Endothelial cell of umbilical vein (primary cell): Measurements from ENCODE around the gene SVOP. TPM values are rescaled to one million over a fixed set of nuclear protein-coding genes. Genes with fewer than 3 reads are reported as not detected.

ENCODE experiments used
- BruUV-seq: library from RNA; stranded (reverse); fragments of 400-500 nt; replicated peaks from 2 replicates; lab custom pipeline; 2021; lab: Mats Ljungman, UMichigan
- CTCF ChIA-PET: fragments of 300-600, 350-600 bp; sonication (Branson Sonifier 250); formaldehyde crosslinking; loops from one replicate; lab custom pipeline; 2021; ENCODE audit warnings: antibody characterized with exemption, inconsistent platforms; lab: Charles Lee
- POLR2A ChIA-PET: fragments of 300-600, 350-600 bp; sonication (Branson Sonifier 250); formaldehyde crosslinking; loops from one replicate; lab custom pipeline; 2021; ENCODE audit warnings: antibody characterized with exemption, inconsistent platforms; lab: Charles Lee
- DNase-seq: peaks from one replicate; pipeline ENCODE4 v3.0.0-alpha.2; 2011; ENCODE audit warnings: low read depth, low spot score
- FAIRE-seq: peaks from 2 replicates; lab custom pipeline; 2011; peaks lifted over from hg19 to GRCh38; lab: Jason Lieb, UNC
- H2AFZ ChIP-seq: 2 replicates; pipeline ENCODE4 v1.6.0; 2012; ENCODE audit warnings: low read depth, low read length, control low read depth, inconsistent platforms
- H3K27ac ChIP-seq: 2 replicates; pipeline ENCODE4 v1.5.1; 2011; ENCODE audit warnings: low read depth, mild to moderate bottlenecking, control low read depth, low read length, moderate library complexity; ENCODE audit not compliant: insufficient read depth
- H3K27me3 ChIP-seq, 2 experiments: 2 replicates each; pipeline versions ENCODE4 v1.6.0 to v1.6.1; 2011; ENCODE audit warnings: low read length in 2 of 2, mixed read lengths in 1 of 2; ENCODE audit not compliant: control insufficient read depth in 2 of 2, insufficient read depth in 2 of 2
- H3K36me3 ChIP-seq, 2 experiments: 2 replicates in 1 of 2; 3 replicates in 1 of 2; pipeline ENCODE4 v1.5.1; 2011; ENCODE audit warnings: low read length in 2 of 2, mild to moderate bottlenecking in 1 of 2, moderate library complexity in 1 of 2; ENCODE audit not compliant: control insufficient read depth in 2 of 2, insufficient read depth in 2 of 2; ENCODE audit errors: extremely low read depth in 1 of 2
- H3K4me1 ChIP-seq: 3 replicates; pipeline ENCODE4 v1.5.1; 2011; ENCODE audit warnings: mild to moderate bottlenecking, low read length; ENCODE audit not compliant: control insufficient read depth, insufficient read depth; ENCODE audit errors: extremely low read depth
- H3K4me2 ChIP-seq: 2 replicates; pipeline ENCODE4 v1.6.1; 2011; ENCODE audit warnings: low read length, control low read depth, mixed read lengths; ENCODE audit not compliant: insufficient read depth
- H3K4me3 ChIP-seq, 3 experiments: fragments of 200-600 bp in 1 of 3; sonication (generic), shearing (Covaris generic) in 1 of 3; replicated peaks in 1 of 3; 2 replicates each; pipeline ENCODE4 v1.5.1; 2011 to 2016; ENCODE audit warnings: control low read depth in 3 of 3, low read length in 3 of 3, mild to moderate bottlenecking in 2 of 3, inconsistent platforms in 1 of 3, low read depth in 1 of 3, moderate library complexity in 1 of 3; ENCODE audit not compliant: insufficient read depth in 1 of 3
- H3K79me2 ChIP-seq: 2 replicates; pipeline ENCODE4 v1.6.0; 2012; ENCODE audit warnings: low read length, inconsistent platforms; ENCODE audit not compliant: control insufficient read depth, insufficient read depth
- H3K9ac ChIP-seq: replicated peaks from 2 replicates; pipeline ENCODE3; 2011; ENCODE audit warnings: low read length, control low read depth; ENCODE audit not compliant: insufficient read depth; ENCODE audit errors: extremely low read depth
- H3K9me1 ChIP-seq: replicated peaks from 3 replicates; pipeline ENCODE4 v1.6.0; 2011; ENCODE audit warnings: mild to moderate bottlenecking, low read length; ENCODE audit not compliant: control insufficient read depth, insufficient read depth; ENCODE audit errors: extremely low read depth
- H3K9me3 ChIP-seq: replicated peaks from 2 replicates; pipeline ENCODE4 v1.5.1; 2012; ENCODE audit warnings: low read length, inconsistent platforms; ENCODE audit not compliant: control insufficient read depth, insufficient read depth
- H4K20me1 ChIP-seq: replicated peaks from 2 replicates; pipeline ENCODE3; 2011; ENCODE audit warnings: mild to moderate bottlenecking, low read length; ENCODE audit not compliant: control insufficient read depth, insufficient read depth; ENCODE audit errors: extremely low read depth
- CTCF ChIP-seq, 2 donors: IDR thresholded peaks; 1 replicate in 1 of 2; 2 replicates in 1 of 2; pipeline ENCODE4 v1.5.1; 2011; ENCODE audit warnings: low read length in 2 of 2, mild to moderate bottlenecking in 2 of 2, moderate library complexity in 2 of 2, control low read depth in 1 of 2, inconsistent platforms in 1 of 2, low read depth in 1 of 2; ENCODE audit not compliant: insufficient read depth in 1 of 2; ENCODE audit errors: extremely low read depth in 1 of 2
- EZH2 ChIP-seq: IDR thresholded peaks from 2 replicates; pipeline ENCODE4 v1.6.1; 2012; ENCODE audit warnings: borderline replicate concordance, low read depth, mild to moderate bottlenecking, moderate library complexity, low read length, inconsistent platforms; ENCODE audit not compliant: severe bottlenecking
- FOS ChIP-seq: IDR thresholded peaks from 2 replicates; pipeline ENCODE4 v1.6.1; 2011; ENCODE audit warnings: mild to moderate bottlenecking, low read length, moderate library complexity, borderline replicate concordance; ENCODE audit not compliant: insufficient read depth
- GATA2 ChIP-seq: IDR thresholded peaks from 2 replicates; pipeline ENCODE4 v1.7.0; 2011; ENCODE audit warnings: low read depth, mild to moderate bottlenecking, moderate library complexity, mixed read lengths, low read length; ENCODE audit not compliant: insufficient read length, insufficient read depth
- JUN ChIP-seq: IDR thresholded peaks from 2 replicates; pipeline ENCODE4 v1.6.1; 2011; ENCODE audit warnings: borderline replicate concordance, low read depth; ENCODE audit not compliant: insufficient read length, insufficient read depth
- MAX ChIP-seq: IDR thresholded peaks from 2 replicates; pipeline ENCODE4 v1.6.1; 2011; ENCODE audit not compliant: insufficient read depth, insufficient read length
- MYC ChIP-seq: IDR thresholded peaks from one replicate; pipeline ENCODE4 v1.6.1; 2011; ENCODE audit warnings: mild to moderate bottlenecking, low read depth, low read length
- POLR2A ChIP-seq: IDR thresholded peaks from 2 replicates; pipeline ENCODE4 v1.6.1; 2012; ENCODE audit warnings: low read depth, mild to moderate bottlenecking, control low read depth, low read length
- POLR2AphosphoS5 ChIP-seq: IDR thresholded peaks from 2 replicates; pipeline ENCODE4 v1.6.1; 2012; ENCODE audit warnings: low read depth, mild to moderate bottlenecking, control low read depth, low read length, moderate library complexity; ENCODE audit not compliant: insufficient read depth
- dilution Hi-C: fragments of 300-500 bp; cut with MboI; formaldehyde crosslinking; loops from one replicate; pipeline ENCODE4 v1.15.0; 2019; ENCODE audit warnings: low sequenced_read_pairs; ENCODE audit not compliant: extremely low pct_ligation_motif_present
- intact Hi-C: fragments of 100-400 bp; cut with micrococcal nuclease; formaldehyde crosslinking; loops from one replicate; pipeline ENCODE4 v1.10.0; 2022
- polyA plus RNA-seq, 4 experiments: library from polyadenylated mRNA; depleted of rRNA in 3 of 4; stranded (reverse) in 3 of 4; unstranded in 1 of 4; fragments of >200 nt; gene quantifications; 2 replicates each; pipeline versions ENCODE4 v1.2.1 to v1.2.3, GENCODE V29; 2011 to 2012; ENCODE audit warnings: missing spikeins in 1 of 4
- total RNA-seq: library from RNA; stranded (reverse); gene quantifications from 2 replicates; pipeline ENCODE4 v1.2.3, GENCODE V29; 2021

SVOP gene
- total and polyA plus RNA-seq, 2 donors (not counting 3 experiments of a cell fraction or from before 2014, with no cell fraction given), result not detected

- no peak overlapping the region for H3K27ac ChIP-seq
- H2AFZ ChIP-seq, result no peak overlapping the region
- no peaks in the 10 kb centered on the region for H4K20me1 ChIP-seq
- no peaks in the 10 kb centered on the region for H3K9me1 ChIP-seq
- POLR2A ChIA-PET, result no interaction called here
- H3K4me3 ChIP-seq, result no peak overlapping the region
- DNase-seq, result no peak
- no TSS peak for BruUV-seq
- intact Hi-C loops, result no loop called here
- no peak overlapping the region for H3K9ac ChIP-seq
- H3K4me2 ChIP-seq, result no peak overlapping the region
- no peaks in the 10 kb centered on the region for H3K27me3 ChIP-seq
- CTCF ChIA-PET, result no interaction called here
- no peak for FAIRE-seq
- H3K9me3 ChIP-seq, result no peaks in the 10 kb centered on the region
- no peaks in the 10 kb centered on the region for H3K79me2 ChIP-seq
- no peaks in the 10 kb centered on the region for H3K4me1 ChIP-seq
- dilution Hi-C loops, result no loop called here
- H3K36me3 ChIP-seq, result peaks cover 0 to 14% of the 10 kb centered on the region in 2 experiments
- TF ChIP-seq JUN (no peak), FOS (no peak), GATA2 (no peak), POLR2AphosphoS5 (no peak), CTCF (IDR thresholded peaks at IDR 0.05; ENCODE audit: extremely low read depth in 1 of 2, insufficient read depth in 1 of 2, low read depth in 1 of 2, low read length in 2 of 2) (no peak), MYC (no peak), POLR2A (no peak), MAX (no peak), EZH2 (no peak)
Observed at GRCh38 chr12:109065853-109066193, 45.0 kb upstream of the SVOP start.
